ENCODE data around the gene DRP2.
"Not testable (repeated sequence)": the region's sequence is repeated elsewhere in the genome, so short reads cannot be mapped to it uniquely, and the experiment has no call there.

The DRP2 gene

GRCh38 chrX:101219116-101219863 lies at the start of gene DRP2:
DRP2 (plus strand) TSS chrX:101219786; CDS start chrX:101231648, 11,862 bp downstream.
- no peak for DNase-seq (ENCODE audit: low read depth in 2 of 2, low spot score in 1 of 2)

- no peak for DNase-seq (ENCODE audit: low read depth in 2 of 2, low spot score in 1 of 2)
These were observed 47.6 kb upstream of the DRP2 start for GRCh38 chrX:101171883-101172400.

GRCh38 chrX:101176439-101176838 lies 43.1 kb upstream of the DRP2 start:
- no peak for DNase-seq (ENCODE audit: low read depth in 2 of 2, low spot score in 1 of 2)

GRCh38 chrX:101184876-101185275 lies 34.7 kb upstream of the DRP2 start:
- DNase-seq (ENCODE audit: low read depth in 2 of 2, low spot score in 1 of 2) = not testable (repeated sequence)

GRCh38 chrX:101187961-101188360 lies 31.6 kb upstream of the DRP2 start:
- DNase-seq (ENCODE audit: low read depth in 2 of 2, low spot score in 1 of 2) = not testable (repeated sequence)

- DNase-seq (ENCODE audit: low read depth in 2 of 2, low spot score in 1 of 2) = no peak
These were observed 28.9 kb upstream of the DRP2 start for GRCh38 chrX:101190736-101191135.

GRCh38 chrX:101191217-101191750 lies 28.3 kb upstream of the DRP2 start:
- DNase-seq (ENCODE audit: low read depth in 2 of 2, low spot score in 1 of 2) = no peak

GRCh38 chrX:101195442-101196173 lies 24.0 kb upstream of the DRP2 start:
- DNase-seq (ENCODE audit: low read depth in 2 of 2, low spot score in 1 of 2) = no peak

- no peak for DNase-seq (ENCODE audit: low read depth in 2 of 2, low spot score in 1 of 2)
These were observed 15.7 kb upstream of the DRP2 start for GRCh38 chrX:101203761-101204351.

GRCh38 chrX:101206471-101206870 lies 13.1 kb upstream of the DRP2 start:
- no peak for DNase-seq (ENCODE audit: low read depth in 2 of 2, low spot score in 1 of 2)

GRCh38 chrX:101208152-101208905 lies 11.3 kb upstream of the DRP2 start:
- DNase-seq (ENCODE audit: low read depth in 2 of 2, low spot score in 1 of 2) = no peak

- DNase-seq (ENCODE audit: low read depth in 2 of 2, low spot score in 1 of 2) = no peak
These were observed 9.0 kb upstream of the DRP2 start for GRCh38 chrX:101210630-101211029.

- no peak for DNase-seq (ENCODE audit: low read depth in 2 of 2, low spot score in 1 of 2)
These were observed 1.9 kb upstream of the DRP2 start for GRCh38 chrX:101217689-101218088.

GRCh38 chrX:101219864-101220346 lies 319 bp downstream of the DRP2 start:
- DNase-seq (ENCODE audit: low read depth in 2 of 2, low spot score in 1 of 2) = no peak

GRCh38 chrX:101220662-101221260 lies 1.2 kb downstream of the DRP2 start:
- no peak for DNase-seq (ENCODE audit: low read depth in 2 of 2, low spot score in 1 of 2)

- no peak for DNase-seq (ENCODE audit: low read depth in 2 of 2, low spot score in 1 of 2)
These were observed 3.6 kb downstream of the DRP2 start for GRCh38 chrX:101223226-101223625.

- DNase-seq (ENCODE audit: low read depth in 2 of 2, low spot score in 1 of 2) = no peak
These were observed 9.6 kb downstream of the DRP2 start for GRCh38 chrX:101229170-101229569.

GRCh38 chrX:101230636-101231035 lies 11.1 kb downstream of the DRP2 start:
- no peak for DNase-seq (ENCODE audit: low read depth in 2 of 2, low spot score in 1 of 2)

GRCh38 chrX:101231080-101231479 lies 11.5 kb downstream of the DRP2 start:
- no peak for DNase-seq (ENCODE audit: low read depth in 2 of 2, low spot score in 1 of 2)

GRCh38 chrX:101232316-101232715 lies 12.7 kb downstream of the DRP2 start:
- DNase-seq (ENCODE audit: low read depth in 2 of 2, low spot score in 1 of 2) = no peak
